ENCODE results near the gene SYNPO2.
"Not testable (repeated sequence)": the region's sequence is repeated elsewhere in the genome, so short reads cannot be mapped to it uniquely, and the experiment has no call there.

The SYNPO2 gene

GRCh38 chr4:119008761-119009160 is 120.1 kb downstream of the SYNPO2 start:
- FAIRE-seq: no peak

- FAIRE-seq: not testable (repeated sequence)
Measured at GRCh38 chr4:119010221-119010620, 121.6 kb downstream of the SYNPO2 start.

- FAIRE-seq: no peak
Measured at GRCh38 chr4:119010909-119011606, 122.4 kb downstream of the SYNPO2 start.

- FAIRE-seq: no peak
Measured at GRCh38 chr4:119011607-119011988, 122.9 kb downstream of the SYNPO2 start.

- FAIRE-seq: no peak
Measured at GRCh38 chr4:119014658-119015057, 126.0 kb downstream of the SYNPO2 start.

GRCh38 chr4:119016636-119017035 is 128.0 kb downstream of the SYNPO2 start:
- FAIRE-seq: no peak

- no peak for FAIRE-seq
Measured at GRCh38 chr4:119017636-119018035, 129.0 kb downstream of the SYNPO2 start.

- FAIRE-seq: no peak
Measured at GRCh38 chr4:119020158-119020557, 131.5 kb downstream of the SYNPO2 start.

- peak; percentile 39 for FAIRE-seq
Measured at GRCh38 chr4:119022520-119022919, 133.9 kb downstream of the SYNPO2 start.

GRCh38 chr4:119024102-119024501 is 135.4 kb downstream of the SYNPO2 start:
- FAIRE-seq: no peak

- FAIRE-seq: no peak
Measured at GRCh38 chr4:119025420-119025819, 136.8 kb downstream of the SYNPO2 start.

- no peak for FAIRE-seq
Measured at GRCh38 chr4:119025916-119026661, 137.4 kb downstream of the SYNPO2 start.

- FAIRE-seq: no peak
Measured at GRCh38 chr4:119026662-119027444, 138.2 kb downstream of the SYNPO2 start.

- no peak for FAIRE-seq
Measured at GRCh38 chr4:119027811-119028210, 139.2 kb downstream of the SYNPO2 start.

- FAIRE-seq: no peak
Measured at GRCh38 chr4:119028296-119028695, 139.6 kb downstream of the SYNPO2 start.

- no peak for FAIRE-seq
Measured at GRCh38 chr4:119029847-119030535, 141.3 kb downstream of the SYNPO2 start.

GRCh38 chr4:119030536-119030890 is 141.9 kb downstream of the SYNPO2 start:
- no peak for FAIRE-seq

GRCh38 chr4:119031218-119031617 is 142.6 kb downstream of the SYNPO2 start:
- no peak for FAIRE-seq

GRCh38 chr4:119032921-119033685 is 144.4 kb downstream of the SYNPO2 start:
- FAIRE-seq: no peak

GRCh38 chr4:119034276-119035008 is 145.8 kb downstream of the SYNPO2 start:
- FAIRE-seq: no peak

- no peak for FAIRE-seq
Measured at GRCh38 chr4:119035951-119036737, 147.5 kb downstream of the SYNPO2 start.

All from TTC549 (cell line).